Measurements from ENCODE around the gene ADAMTS6. TPM values are rescaled to one million over a fixed set of nuclear protein-coding genes. Genes with fewer than 3 reads are reported as not detected.
A peak's percentile ranks its signal among the peaks of the same experiment; 100 is the strongest.

ADAMTS6 gene
- total RNA-seq, 1 experiment from 2014 or later: 15.9 TPM

DNA sequence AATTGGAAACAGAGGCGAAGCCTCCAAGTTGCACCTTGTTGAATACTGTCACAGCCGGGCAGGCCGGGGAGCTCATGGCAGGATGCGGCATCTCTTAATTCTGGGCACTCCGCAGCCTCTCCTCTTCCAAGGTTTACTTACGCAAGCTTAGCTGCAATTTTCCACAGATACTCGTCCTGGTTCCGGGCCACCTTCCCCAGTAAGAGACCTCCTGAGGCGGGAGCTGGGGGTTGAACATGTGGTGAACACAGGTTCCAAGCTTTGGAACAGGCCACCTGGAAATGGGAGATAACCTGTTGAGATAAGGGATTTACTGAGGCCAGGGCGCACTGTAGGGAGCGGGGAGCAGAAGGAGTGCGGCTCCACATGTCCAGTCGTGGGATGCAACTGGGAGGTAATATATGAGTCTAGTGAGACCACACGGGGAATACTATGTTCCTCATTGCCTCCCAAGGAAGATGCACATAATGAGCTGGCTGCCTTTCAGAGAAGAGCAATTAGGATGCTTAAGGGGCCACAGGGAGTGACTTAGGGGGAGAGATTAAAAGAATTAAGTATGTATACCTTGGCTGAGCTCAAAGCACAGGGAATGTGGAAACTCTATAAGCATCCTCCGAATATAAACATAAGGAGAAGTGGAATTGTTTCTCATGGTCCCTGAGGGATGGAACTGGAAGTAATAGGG lies 377.8 kb downstream of the ADAMTS6 start:
- no peak for DNase-seq (ENCODE audit: low spot score)

DNA sequence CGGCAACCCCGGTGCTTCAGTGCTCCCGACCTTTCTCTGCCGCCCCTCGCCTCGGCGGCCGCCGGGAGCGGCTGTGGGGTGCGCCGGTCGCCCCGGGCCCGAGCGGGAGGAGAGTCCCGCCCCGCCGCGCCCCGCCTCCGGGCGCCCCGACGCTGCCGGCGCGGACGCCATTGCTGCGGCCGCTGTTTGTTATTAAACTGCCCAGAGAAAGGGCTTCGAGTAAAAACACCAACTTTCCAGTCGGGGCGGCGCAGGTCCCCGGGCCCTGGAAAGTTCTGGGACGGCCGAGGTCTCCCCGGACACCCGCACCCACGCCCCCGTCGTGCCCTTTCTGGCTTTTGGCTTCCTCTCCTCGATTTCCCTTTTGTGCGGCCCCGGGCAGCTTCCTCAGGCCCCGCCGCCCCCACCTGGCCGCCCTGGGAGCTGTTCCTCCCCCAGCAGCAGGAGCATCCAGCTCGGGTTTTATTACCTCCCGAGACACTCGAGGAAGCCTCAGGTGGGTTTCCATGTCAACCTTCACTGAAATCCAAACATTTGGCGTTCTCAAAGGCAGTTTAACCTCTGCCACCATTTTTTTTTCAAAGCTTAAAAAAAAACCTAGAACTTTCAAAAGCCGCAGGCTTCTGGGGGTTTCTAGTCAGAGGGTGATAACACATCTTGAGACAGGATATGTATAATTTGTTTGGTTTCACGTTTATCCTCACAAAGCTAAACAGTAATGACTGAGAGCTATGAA lies 378.6 kb downstream of the ADAMTS6 start:
- DNase-seq (ENCODE audit: low spot score): peak; percentile 39

- DNase-seq (ENCODE audit: low spot score): no peak
Measured at GRCh38 chr5:65102371-65102975, 379.2 kb downstream of the ADAMTS6 start.

DNA sequence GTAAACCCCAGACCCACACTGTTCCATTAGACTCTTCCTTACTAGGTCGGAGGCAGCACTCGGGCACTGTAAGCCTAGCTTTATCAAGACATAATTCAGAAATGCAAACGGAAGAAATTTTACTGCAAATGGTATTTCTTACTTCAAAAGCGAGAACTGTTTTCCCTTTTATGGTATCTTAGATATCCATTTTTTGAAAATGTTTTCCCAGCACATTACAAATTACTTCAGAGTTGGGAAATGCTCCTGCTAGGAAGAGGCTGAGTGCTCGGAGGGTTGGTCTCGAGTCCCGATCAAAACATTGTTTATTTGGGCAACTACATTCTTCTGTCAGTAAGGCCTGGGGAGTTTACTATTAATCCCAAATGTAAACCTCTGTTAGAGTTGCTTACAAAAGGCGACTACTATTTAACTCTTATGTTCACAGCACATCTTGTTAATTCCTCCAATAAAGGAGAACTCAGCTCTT lies 380.1 kb downstream of the ADAMTS6 start:
- no peak for DNase-seq (ENCODE audit: low spot score)

GRCh38 chr5:65100911-65101631 lies 380.6 kb downstream of the ADAMTS6 start:
- peak; percentile 77 for DNase-seq (ENCODE audit: low spot score)

Other genes starting within 250 kb of the ADAMTS6 start
- gene CENPK, start 81.2 kb upstream of the ADAMTS6 start, total RNA-seq (2014; rRNA removed; shearing (Covaris generic)): 97.1 and 109 TPM in 2 replicates
- gene PPWD1, start 81.4 kb upstream of the ADAMTS6 start, total RNA-seq (2014; rRNA removed; shearing (Covaris generic)): 35.4 and 47.1 TPM in 2 replicates
- 22.1 and 23.2 TPM in 2 replicates for gene TRIM23, start 142.4 kb upstream of the ADAMTS6 start, total RNA-seq (2014; rRNA removed; shearing (Covaris generic))
- gene SHLD3, start 143.1 kb upstream of the ADAMTS6 start, total RNA-seq (2014; rRNA removed; shearing (Covaris generic)): 9.0 and 11.4 TPM in 2 replicates
- 45.8 and 52.1 TPM in 2 replicates for gene TRAPPC13, start 143.1 kb upstream of the ADAMTS6 start, total RNA-seq (2014; rRNA removed; shearing (Covaris generic))
- 17.7 and 20.2 TPM in 2 replicates for gene SGTB, start 240.2 kb upstream of the ADAMTS6 start, total RNA-seq (2014; rRNA removed; shearing (Covaris generic))
- gene NLN, start 240.3 kb upstream of the ADAMTS6 start, total RNA-seq (2014; rRNA removed; shearing (Covaris generic)): 48.9 and 54.7 TPM in 2 replicates